ENCODE measurements around the gene GPRIN2. TPM values are rescaled to one million over a fixed set of nuclear protein-coding genes. Genes with fewer than 3 reads are reported as not detected.
"Not testable (repeated sequence)": the region's sequence is repeated elsewhere in the genome, so short reads cannot be mapped to it uniquely, and the experiment has no call there.

The GPRIN2 gene
- not detected in 2 replicates for total RNA-seq

GRCh38 chr10:46556515-46557318, at the start of gene GPRIN2:
Gene GPRIN2, minus strand, starts transcription at chr10:46556658. Its CDS starts 5,922 bp downstream, at chr10:46550736.
- DNase-seq = no peak
- intact Hi-C loops (cut with micrococcal nuclease) = no loop called here
- no peaks in the 10 kb centered on the region for H3K9me3 Mint-ChIP-seq
- no peaks in the 10 kb centered on the region for H3K27me3 Mint-ChIP-seq
- no peak within 1 kb of the TSS for H3K27ac Mint-ChIP-seq
- H3K36me3 Mint-ChIP-seq (ENCODE audit: low read depth) = no peaks in the 10 kb centered on the region
- H3K4me1 Mint-ChIP-seq = peaks cover 2% of the 10 kb centered on the region
- H3K4me3 Mint-ChIP-seq = peak within 1 kb of the TSS; percentile 30

DNA sequence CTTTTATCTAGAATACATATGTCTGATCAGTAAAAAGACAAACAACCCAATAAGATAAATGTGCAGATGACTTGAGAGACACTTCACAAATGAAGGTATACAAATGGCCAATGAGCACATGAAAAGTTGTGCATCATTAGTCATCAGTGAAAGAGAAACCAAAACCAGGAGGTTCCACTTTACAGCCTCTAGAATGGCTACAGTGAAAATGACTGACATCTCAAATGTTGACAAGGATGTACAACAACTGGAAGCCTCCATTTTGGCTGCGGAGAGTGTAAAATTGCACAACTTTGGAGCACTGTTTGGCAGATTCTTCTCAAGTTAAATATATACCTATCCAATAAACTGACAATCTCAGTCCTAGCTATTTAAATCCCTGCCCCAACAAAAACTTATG, 44.1 kb upstream of the GPRIN2 start:
- H3K9me3 Mint-ChIP-seq; H3K4me3 Mint-ChIP-seq; H3K27me3 Mint-ChIP-seq; H3K27ac Mint-ChIP-seq; H3K36me3 Mint-ChIP-seq (ENCODE audit: low read depth); intact Hi-C loops (cut with micrococcal nuclease); H3K4me1 Mint-ChIP-seq: not testable (repeated sequence)
- peak; percentile 62 for DNase-seq

DNA sequence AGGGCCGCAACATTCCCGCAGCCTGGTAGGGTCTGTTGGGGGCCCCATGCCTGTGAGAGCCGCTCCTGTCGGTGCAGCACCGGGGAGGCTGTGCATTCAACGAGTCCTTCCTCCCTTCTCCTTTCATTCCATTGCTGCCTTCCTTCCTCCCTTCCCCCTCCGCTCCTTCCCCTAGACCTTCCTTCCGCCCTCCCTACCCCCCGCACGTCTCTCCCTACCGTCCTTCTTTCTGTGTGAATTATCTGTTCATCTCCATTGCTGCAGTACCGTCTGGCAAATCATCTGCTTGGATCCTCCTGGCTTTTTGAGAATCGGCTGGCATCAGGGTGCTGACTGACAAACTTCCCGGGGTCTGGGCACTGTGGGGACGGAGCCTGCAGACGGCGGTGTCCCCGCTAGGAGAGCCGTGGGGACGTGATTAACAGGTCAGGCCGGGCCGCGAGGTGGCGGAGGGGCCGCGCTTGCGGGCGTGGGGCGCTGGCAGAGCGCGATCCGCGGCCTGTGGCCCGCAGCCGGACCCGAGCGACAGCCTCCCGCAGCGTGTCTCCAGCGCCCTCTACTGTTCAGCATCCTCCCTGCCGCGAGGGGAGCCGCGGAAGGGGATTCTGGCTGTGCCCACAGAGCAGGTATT, 41.3 kb upstream of the GPRIN2 start:
- H3K27ac Mint-ChIP-seq; H3K9me3 Mint-ChIP-seq; H3K27me3 Mint-ChIP-seq; intact Hi-C loops (cut with micrococcal nuclease); H3K4me1 Mint-ChIP-seq; H3K36me3 Mint-ChIP-seq (ENCODE audit: low read depth): not testable (repeated sequence)
- peak overlapping the region; percentile 72 for H3K4me3 Mint-ChIP-seq
- DNase-seq = peak; percentile 78

DNA sequence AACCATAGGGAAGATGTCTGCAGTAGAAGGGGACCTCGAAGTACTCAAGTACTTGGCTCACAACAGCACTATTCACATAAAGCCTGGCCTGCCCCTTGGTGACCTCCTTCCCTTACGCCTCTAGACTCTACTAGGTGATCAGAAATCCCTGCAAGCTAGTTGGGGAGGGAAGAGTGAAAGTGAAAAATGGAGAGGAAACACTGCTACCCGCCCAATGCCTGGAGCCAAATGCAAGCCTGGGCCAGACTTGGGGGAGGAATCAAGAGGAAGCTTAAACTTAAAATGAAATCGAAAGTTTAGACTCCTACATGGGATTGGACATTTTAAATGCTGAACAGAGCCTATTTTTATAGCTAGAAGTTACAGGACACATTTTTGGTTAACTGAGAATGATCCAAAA, 40.1 kb upstream of the GPRIN2 start:
- H3K27me3 Mint-ChIP-seq; intact Hi-C loops (cut with micrococcal nuclease); H3K4me1 Mint-ChIP-seq; H3K27ac Mint-ChIP-seq; H3K4me3 Mint-ChIP-seq; H3K36me3 Mint-ChIP-seq (ENCODE audit: low read depth); H3K9me3 Mint-ChIP-seq: not testable (repeated sequence)
- DNase-seq = peak; percentile 62

GRCh38 chr10:46594453-46595063, 38.1 kb upstream of the GPRIN2 start:
- H3K4me3 Mint-ChIP-seq; H3K4me1 Mint-ChIP-seq; H3K27me3 Mint-ChIP-seq; H3K9me3 Mint-ChIP-seq; DNase-seq; H3K27ac Mint-ChIP-seq; H3K36me3 Mint-ChIP-seq (ENCODE audit: low read depth); intact Hi-C loops (cut with micrococcal nuclease): not testable (repeated sequence)

- DNase-seq = peak; percentile 13
- H3K9me3 Mint-ChIP-seq; H3K27ac Mint-ChIP-seq; H3K36me3 Mint-ChIP-seq (ENCODE audit: low read depth); H3K4me3 Mint-ChIP-seq; H3K27me3 Mint-ChIP-seq; intact Hi-C loops (cut with micrococcal nuclease); H3K4me1 Mint-ChIP-seq: not testable (repeated sequence)
Measured at GRCh38 chr10:46593307-46593706, 36.8 kb upstream of the GPRIN2 start.

GRCh38 chr10:46591053-46591452, 34.6 kb upstream of the GPRIN2 start:
- H3K27ac Mint-ChIP-seq; H3K4me3 Mint-ChIP-seq; DNase-seq; intact Hi-C loops (cut with micrococcal nuclease); H3K9me3 Mint-ChIP-seq; H3K36me3 Mint-ChIP-seq (ENCODE audit: low read depth); H3K4me1 Mint-ChIP-seq; H3K27me3 Mint-ChIP-seq: not testable (repeated sequence)

DNA sequence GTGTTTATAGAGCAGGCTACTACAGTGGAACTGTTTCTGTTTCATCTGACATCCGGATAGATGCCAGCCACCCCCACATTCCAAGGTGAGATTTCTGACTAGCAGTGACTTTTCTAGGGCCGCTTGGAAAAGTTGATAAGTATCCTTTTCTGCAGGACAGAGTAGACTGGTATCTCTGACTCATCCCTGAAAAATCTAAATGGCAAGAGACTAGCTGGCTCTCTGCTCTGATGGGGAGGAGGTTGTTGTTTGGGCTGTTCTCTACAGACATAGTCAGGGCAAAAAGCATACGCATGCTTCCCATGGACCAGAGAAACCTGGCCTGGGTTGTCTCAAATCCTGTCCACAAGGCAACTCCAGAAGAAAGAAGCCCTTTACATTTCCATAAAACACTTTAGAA, 33.1 kb upstream of the GPRIN2 start:
- not testable (repeated sequence) for H3K4me3 Mint-ChIP-seq

GRCh38 chr10:46588221-46588620, 31.8 kb upstream of the GPRIN2 start:
- H3K9me3 Mint-ChIP-seq; H3K4me3 Mint-ChIP-seq; H3K27ac Mint-ChIP-seq; H3K4me1 Mint-ChIP-seq; H3K27me3 Mint-ChIP-seq; H3K36me3 Mint-ChIP-seq (ENCODE audit: low read depth); intact Hi-C loops (cut with micrococcal nuclease): not testable (repeated sequence)
- peak; percentile 24 for DNase-seq

More for the DNA sequence above, 33.1 kb upstream of the GPRIN2 start:
- H3K36me3 Mint-ChIP-seq (ENCODE audit: low read depth); H3K27ac Mint-ChIP-seq; H3K27me3 Mint-ChIP-seq; intact Hi-C loops (cut with micrococcal nuclease); H3K9me3 Mint-ChIP-seq; DNase-seq; H3K4me1 Mint-ChIP-seq: not testable (repeated sequence)

GRCh38 chr10:46587546-46587945, 31.1 kb upstream of the GPRIN2 start:
- H3K4me1 Mint-ChIP-seq; H3K36me3 Mint-ChIP-seq (ENCODE audit: low read depth); H3K4me3 Mint-ChIP-seq; DNase-seq; H3K27ac Mint-ChIP-seq; H3K9me3 Mint-ChIP-seq; H3K27me3 Mint-ChIP-seq; intact Hi-C loops (cut with micrococcal nuclease): not testable (repeated sequence)

- H3K9me3 Mint-ChIP-seq; H3K27me3 Mint-ChIP-seq; H3K4me3 Mint-ChIP-seq; DNase-seq; H3K4me1 Mint-ChIP-seq; H3K36me3 Mint-ChIP-seq (ENCODE audit: low read depth); intact Hi-C loops (cut with micrococcal nuclease); H3K27ac Mint-ChIP-seq: not testable (repeated sequence)
Measured at GRCh38 chr10:46585246-46585645, 28.8 kb upstream of the GPRIN2 start.

DNA sequence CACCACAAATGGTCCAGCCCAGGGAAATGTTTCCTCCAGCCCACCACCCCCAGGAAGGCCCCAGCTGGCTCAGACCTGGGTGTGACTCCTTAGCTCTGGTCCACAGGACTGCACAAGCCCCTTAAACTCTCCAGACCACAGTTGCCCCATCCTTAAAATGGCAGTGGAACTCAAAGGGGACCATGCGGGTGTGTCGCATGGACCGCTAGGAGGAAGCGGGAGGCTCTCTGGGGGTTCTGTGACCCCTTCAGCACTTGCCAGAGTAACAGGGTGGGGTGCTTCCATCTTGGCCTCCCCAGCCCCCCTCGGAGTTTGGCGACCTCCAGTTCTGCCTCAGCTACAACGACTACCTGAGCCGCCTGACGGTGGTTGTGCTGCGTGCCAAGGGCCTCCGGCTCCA, 27.7 kb upstream of the GPRIN2 start:
- H3K36me3 Mint-ChIP-seq (ENCODE audit: low read depth); H3K9me3 Mint-ChIP-seq; H3K27ac Mint-ChIP-seq; H3K4me3 Mint-ChIP-seq; H3K4me1 Mint-ChIP-seq; H3K27me3 Mint-ChIP-seq; intact Hi-C loops (cut with micrococcal nuclease): not testable (repeated sequence)
- peak; percentile 37 for DNase-seq

DNA sequence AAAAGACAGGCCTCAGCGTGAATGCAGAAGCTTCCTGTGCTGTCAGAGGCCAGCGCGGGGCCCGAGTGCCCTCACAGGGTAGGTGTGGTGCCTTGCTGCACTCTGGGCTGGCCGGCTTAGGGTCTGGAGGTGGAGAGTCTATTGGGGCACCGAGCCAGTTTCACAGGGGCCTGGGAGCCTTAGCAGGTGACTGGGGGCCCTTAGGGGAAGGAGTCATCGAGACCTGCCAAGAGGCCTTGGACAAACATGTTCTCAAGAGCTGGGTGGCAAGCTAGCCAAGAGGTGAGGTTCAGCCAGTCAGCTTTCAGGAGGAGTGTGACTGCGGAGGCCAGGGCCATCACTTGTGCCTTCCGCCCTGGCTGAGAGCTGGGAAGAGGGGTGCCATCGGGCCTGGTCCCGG, 26.1 kb upstream of the GPRIN2 start:
- H3K4me1 Mint-ChIP-seq; H3K4me3 Mint-ChIP-seq; intact Hi-C loops (cut with micrococcal nuclease); H3K9me3 Mint-ChIP-seq; H3K27me3 Mint-ChIP-seq; H3K36me3 Mint-ChIP-seq (ENCODE audit: low read depth); H3K27ac Mint-ChIP-seq: not testable (repeated sequence)
- peak; percentile 2 for DNase-seq

GRCh38 chr10:46581997-46582396, 25.5 kb upstream of the GPRIN2 start:
- peak; percentile 34 for DNase-seq
- H3K9me3 Mint-ChIP-seq; H3K27me3 Mint-ChIP-seq; H3K36me3 Mint-ChIP-seq (ENCODE audit: low read depth); H3K4me1 Mint-ChIP-seq; intact Hi-C loops (cut with micrococcal nuclease); H3K4me3 Mint-ChIP-seq; H3K27ac Mint-ChIP-seq: not testable (repeated sequence)
